ENCODE measurements around the gene AAGAB.
"Not testable (repeated sequence)": the region's sequence is repeated elsewhere in the genome, so short reads cannot be mapped to it uniquely, and the experiment has no call there.

AAGAB gene

GRCh38 chr15:67253549-67254237 is 768 bp downstream of the AAGAB start:
- DNase-seq (ENCODE audit: low spot score), result peak; percentile 15

- DNase-seq (ENCODE audit: low spot score), result no peak
Observed at GRCh38 chr15:67253101-67253500, 1.4 kb downstream of the AAGAB start.

GRCh38 chr15:67251318-67251717 is 3.1 kb downstream of the AAGAB start:
- DNase-seq (ENCODE audit: low spot score), result no peak

DNA sequence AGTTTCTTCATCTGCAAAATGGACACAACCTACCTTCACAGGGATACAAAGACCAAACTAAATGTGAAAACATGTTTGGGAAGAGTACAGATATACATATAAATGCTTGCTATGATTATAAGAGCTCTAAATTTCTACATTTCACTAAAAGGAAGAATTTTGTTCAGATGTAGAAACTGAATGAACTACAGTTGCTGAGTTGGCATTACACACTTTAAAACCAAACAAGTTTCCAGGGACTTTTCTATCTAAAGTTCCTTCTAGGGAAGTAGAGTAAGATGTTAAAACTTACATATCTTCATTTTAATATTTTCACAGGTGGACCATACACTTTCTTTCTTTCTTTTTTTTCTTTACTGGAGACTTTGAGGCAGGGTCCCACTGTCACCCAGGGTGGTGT is 4.6 kb downstream of the AAGAB start:
- DNase-seq (ENCODE audit: low spot score), result no peak

GRCh38 chr15:67248011-67248505 is 6.4 kb downstream of the AAGAB start:
- no peak for DNase-seq (ENCODE audit: low spot score)

- DNase-seq (ENCODE audit: low spot score), result not testable (repeated sequence)
Observed at GRCh38 chr15:67246606-67247005, 7.9 kb downstream of the AAGAB start.

DNA sequence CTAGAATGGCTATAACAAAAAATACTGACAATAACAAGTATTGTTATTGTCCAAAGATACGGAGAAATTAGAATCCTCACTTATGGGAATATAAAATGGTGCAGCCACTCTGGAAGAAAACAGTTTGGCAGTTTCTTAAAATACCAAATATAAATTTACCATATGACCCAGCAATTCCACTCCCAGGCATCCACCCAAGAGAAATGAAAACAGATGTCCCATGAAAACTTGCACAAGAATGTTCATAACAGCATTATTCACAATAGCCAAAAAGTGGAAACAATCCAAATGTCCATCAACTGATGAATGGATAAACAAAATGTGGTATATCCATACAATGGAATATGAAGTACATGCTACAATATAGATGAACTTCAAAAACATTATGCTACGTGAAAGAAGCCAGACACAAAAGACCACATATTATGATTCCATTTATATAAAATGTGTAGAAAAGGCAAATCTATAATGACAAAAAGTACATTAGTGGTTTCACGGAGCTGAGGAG is 9.4 kb downstream of the AAGAB start:
- DNase-seq (ENCODE audit: low spot score), result no peak

DNA sequence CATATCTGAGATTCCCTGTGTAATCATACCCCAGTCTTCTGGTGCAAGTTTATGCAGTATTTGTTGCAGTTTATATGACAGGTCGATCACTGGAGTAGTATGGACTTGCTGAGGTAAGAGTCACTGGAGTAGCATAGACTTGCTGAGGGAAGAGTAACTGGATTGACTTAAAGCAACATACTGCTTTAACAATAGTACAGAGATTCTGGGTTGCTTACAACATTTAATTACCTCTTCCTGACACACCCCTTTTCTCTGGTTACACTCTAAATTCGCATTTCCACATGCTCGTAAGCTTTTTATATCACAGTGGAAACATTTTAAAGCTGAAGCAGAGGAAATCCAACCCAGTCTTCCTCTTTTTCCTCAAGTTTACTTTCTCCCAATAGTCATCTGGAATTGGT is 11.8 kb downstream of the AAGAB start:
- DNase-seq (ENCODE audit: low spot score), result peak; percentile 3

DNA sequence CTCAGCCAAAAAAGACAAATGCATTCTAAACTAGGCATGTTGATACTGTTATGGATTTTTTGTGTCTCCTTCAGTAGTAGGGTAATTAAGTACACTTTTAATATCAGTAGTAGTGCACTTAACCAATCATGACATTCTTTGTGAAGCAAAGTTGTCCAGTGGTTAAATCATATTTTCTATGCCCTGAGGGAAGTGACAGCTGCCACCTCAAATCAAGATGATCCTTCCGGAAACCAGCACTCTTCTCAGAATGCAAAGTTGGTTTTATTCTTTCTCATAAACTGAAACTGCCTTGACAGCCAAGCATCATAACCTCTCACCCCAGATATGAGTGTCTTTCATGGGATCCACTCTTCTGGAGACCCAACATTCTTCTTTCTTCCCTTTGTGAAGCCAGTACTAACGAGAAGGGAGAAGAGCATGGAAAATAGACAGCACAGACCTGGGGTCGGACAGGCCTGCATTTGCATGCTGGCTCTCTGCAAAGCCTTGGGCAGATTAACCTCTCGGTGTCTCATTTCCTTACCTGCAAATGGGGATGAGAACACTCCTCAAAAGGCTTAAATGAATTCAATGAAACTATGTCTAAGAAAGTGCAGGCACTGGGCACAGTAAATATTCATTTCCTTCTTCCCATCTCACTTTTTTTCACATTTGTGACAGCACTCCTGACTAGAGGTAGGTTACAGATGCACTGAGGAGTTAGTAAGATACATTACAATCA is 13.2 kb downstream of the AAGAB start:
- DNase-seq (ENCODE audit: low spot score), result no peak

DNA sequence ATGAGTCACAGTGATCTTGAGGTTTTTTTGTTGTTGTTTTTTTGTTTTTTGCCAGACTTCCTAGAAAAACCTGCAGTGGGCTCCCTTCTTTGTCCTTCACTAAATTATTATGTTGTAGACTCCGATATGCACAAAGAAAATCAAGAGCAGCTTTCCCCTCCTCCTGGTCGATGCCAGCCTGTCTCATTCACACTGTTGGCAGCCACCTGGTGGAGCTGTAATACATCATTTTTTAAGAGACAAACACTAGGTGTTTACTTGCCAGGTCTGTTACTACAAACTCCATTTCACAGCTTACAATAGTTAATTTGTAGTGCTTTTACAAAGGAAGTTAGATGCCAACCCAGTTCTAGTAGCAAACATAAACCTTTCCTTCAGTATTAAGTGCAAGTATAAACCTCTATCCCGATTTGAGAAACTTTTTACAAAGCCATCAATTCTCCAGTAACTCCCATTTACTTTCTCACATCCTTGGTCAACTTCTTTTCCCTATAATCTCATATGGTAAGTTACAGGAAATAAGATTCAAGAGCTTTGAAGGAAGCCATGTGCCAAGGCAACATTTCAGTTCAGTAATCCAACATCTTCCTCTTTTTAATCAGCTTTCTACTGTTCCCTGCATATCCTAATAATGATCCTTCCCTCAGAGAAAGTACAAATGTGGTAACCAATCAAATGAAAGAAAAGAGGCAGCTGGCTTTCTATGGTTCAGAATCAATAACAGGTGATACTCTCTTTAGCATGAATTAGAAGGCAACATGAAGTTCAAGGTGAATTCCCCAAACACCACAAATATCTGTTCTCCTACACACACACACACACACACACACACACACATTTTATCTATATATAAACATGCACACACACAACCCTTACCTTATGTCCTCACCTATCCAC is 14.0 kb downstream of the AAGAB start:
- peak; percentile 7 for DNase-seq (ENCODE audit: low spot score)

GRCh38 chr15:67232591-67232990 is 21.9 kb downstream of the AAGAB start:
- no peak for DNase-seq (ENCODE audit: low spot score)

DNA sequence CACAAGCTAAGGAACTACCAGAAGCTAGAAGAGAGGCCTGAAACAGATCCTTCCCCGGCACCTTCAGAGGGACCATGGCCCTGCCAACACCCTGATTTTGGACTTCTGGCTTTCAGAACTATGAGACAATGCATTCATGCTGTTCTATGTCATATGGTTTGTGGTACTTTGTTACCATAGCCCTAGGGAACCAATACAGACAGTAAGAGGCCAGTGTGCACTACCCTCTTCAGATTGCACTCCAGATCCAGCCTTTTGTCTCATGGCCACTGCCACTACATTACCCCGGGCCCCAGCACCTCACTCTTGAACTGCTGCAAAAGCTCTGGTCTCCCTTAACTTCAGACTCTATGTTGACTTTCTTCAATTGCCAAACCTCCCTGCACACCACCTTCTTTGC is 24.0 kb downstream of the AAGAB start:
- no peak for DNase-seq (ENCODE audit: low spot score)

DNA sequence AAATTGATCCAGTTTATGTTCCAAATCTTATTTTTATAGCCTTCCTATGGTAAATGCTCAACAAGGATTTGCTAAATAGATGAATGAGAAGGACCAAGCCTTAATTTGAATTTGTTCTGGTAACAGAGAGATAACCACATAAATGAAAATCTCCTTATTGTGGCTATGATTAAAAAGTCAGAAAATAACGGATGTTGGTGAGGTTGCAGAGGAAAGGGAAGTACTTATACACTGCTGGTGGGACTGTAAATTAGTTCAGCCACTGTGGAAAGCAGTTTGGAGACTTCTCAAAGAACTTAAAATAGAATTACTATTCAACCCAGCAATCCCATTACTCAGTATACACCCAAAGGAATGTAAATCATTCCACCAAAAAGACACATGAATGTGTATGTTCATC is 26.2 kb downstream of the AAGAB start:
- DNase-seq (ENCODE audit: low spot score), result no peak

DNA sequence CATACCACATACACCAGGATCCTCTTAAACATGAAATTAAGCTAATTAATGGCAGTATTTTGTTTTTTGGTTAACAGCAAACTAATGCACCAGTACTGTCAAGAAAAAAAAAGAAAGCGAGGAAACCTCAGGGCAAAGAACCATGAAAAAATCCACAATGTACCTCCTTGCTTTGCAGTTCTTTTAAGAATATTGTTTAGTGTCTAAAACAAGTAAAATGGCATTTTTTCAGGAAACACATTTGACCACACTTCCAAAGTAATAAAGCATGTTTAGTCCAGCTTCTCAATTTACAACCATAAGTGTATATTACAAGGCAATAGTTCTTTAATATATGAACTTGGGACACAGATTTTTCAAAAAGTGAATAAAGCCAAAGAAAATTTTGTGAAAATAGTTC is 26.6 kb downstream of the AAGAB start:
- DNase-seq (ENCODE audit: low spot score), result no peak

GRCh38 chr15:67227431-67227830 is 27.0 kb downstream of the AAGAB start:
- DNase-seq (ENCODE audit: low spot score), result no peak

- no peak for DNase-seq (ENCODE audit: low spot score)
Observed at GRCh38 chr15:67225336-67225735, 29.1 kb downstream of the AAGAB start.

- no peak for DNase-seq (ENCODE audit: low spot score)
Observed at GRCh38 chr15:67224889-67225288, 29.6 kb downstream of the AAGAB start.

GRCh38 chr15:67219288-67219687 is 35.2 kb downstream of the AAGAB start:
- DNase-seq (ENCODE audit: low spot score), result no peak

DNA sequence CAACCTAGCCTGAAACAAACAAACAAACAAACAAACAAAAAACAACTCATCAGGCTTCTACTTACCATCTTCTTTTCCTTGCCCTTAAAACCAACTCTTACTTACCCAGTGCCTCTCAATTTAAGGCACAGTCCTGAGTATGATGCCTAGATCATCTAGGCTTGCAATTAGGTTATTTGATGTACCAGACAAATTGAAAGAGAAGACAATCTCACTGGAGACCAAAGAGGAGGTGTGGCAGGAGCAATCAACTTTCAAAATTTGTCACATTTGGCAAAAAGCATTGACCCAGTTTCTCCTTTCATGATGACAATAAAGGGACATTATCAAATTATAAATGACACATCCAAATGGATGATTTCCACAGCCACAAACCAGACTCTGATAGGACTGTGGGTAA is 36.0 kb downstream of the AAGAB start:
- no peak for DNase-seq (ENCODE audit: low spot score)

GRCh38 chr15:67216859-67217258 is 37.6 kb downstream of the AAGAB start:
- no peak for DNase-seq (ENCODE audit: low spot score)

DNA sequence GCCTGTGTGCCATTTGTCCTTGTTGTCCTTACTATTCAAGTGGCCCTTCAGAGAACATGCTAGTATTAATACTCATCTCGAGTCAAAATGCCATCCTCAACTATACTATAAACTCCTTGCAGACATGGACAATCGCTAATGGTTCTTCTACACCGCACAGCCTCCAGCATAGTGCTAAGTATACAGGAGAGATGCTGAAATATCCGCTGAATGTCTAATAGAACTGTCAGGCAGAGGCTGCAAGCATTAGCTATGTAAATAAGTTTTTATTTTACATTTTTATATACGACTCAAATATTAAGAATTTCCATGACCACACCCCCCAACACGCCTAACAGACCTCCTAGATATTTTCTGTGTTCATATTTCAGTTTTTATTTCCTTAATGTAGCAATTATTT is 39.4 kb downstream of the AAGAB start:
- no peak for DNase-seq (ENCODE audit: low spot score)

- no peak for DNase-seq (ENCODE audit: low spot score)
Observed at GRCh38 chr15:67212684-67213367, 41.6 kb downstream of the AAGAB start.
